Skeletal muscle tissue (tissue), 4 donors: Measurements from ENCODE around the gene RAB33B. TPM values are rescaled to one million over a fixed set of nuclear protein-coding genes. Genes with fewer than 3 reads are reported as not detected.
A peak's percentile ranks its signal among the peaks of the same experiment; 100 is the strongest.
"Not testable (repeated sequence)": the region's sequence is repeated elsewhere in the genome, so short reads cannot be mapped to it uniquely, and the experiment has no call there.

ENCODE experiments used
- H3K27ac ChIP-seq: one replicate; pipeline ENCODE4 v1.7.0; 2013; ENCODE audit warnings: mild to moderate bottlenecking, low read depth, low read length, inconsistent platforms
- H3K27me3 ChIP-seq, 3 donors: one replicate each; pipeline ENCODE4 v1.7.0; 2013; ENCODE audit warnings: low read length in 3 of 3; ENCODE audit not compliant: control insufficient read depth in 3 of 3, insufficient read depth in 3 of 3
- H3K36me3 ChIP-seq, 3 donors: one replicate each; pipeline ENCODE4 v1.7.0; 2013; ENCODE audit warnings: low read length in 3 of 3; ENCODE audit not compliant: control insufficient read depth in 3 of 3, insufficient read depth in 3 of 3
- H3K4me1 ChIP-seq, 3 donors: one replicate each; pipeline ENCODE4 v1.7.0; 2013; ENCODE audit warnings: low read length in 3 of 3, mild to moderate bottlenecking in 3 of 3; ENCODE audit not compliant: control insufficient read depth in 3 of 3, insufficient read depth in 3 of 3
- H3K4me3 ChIP-seq, 3 donors: one replicate each; pipeline ENCODE4 v1.7.0; 2013; ENCODE audit warnings: low read length in 3 of 3
- H3K9ac ChIP-seq, 3 donors: one replicate each; pipeline ENCODE4 v1.7.0; 2013; ENCODE audit warnings: low read length in 3 of 3, mild to moderate bottlenecking in 3 of 3, moderate library complexity in 2 of 3, low read depth in 1 of 3
- H3K9me3 ChIP-seq, 3 donors: one replicate each; pipeline ENCODE4 v1.7.0; 2013; ENCODE audit warnings: low read length in 3 of 3; ENCODE audit not compliant: control insufficient read depth in 3 of 3
- total RNA-seq: library from RNA; depleted of rRNA; stranded (reverse); fragments of >200 nt; gene quantifications from one replicate; pipeline ENCODE4 v1.2.3, GENCODE V29; 2014
- donor health status: Osteomylitis.

RAB33B gene
- total RNA-seq, 1 donor from 2014 or later, result 11.5 TPM

- Histone ChIP-seq H3K36me3 (no peaks in the 10 kb centered on the region), H3K27ac (no peak overlapping the region), H3K27me3 (no peaks in the 10 kb centered on the region), H3K9me3 (peaks cover 0 to 1% (median 0%) of the 10 kb centered on the region in 3 donors), H3K4me3 (no peak overlapping the region), H3K4me1 (no peaks in the 10 kb centered on the region), H3K9ac (no peak overlapping the region)
Observed at GRCh38 chr4:139443661-139444060, 10.3 kb upstream of the RAB33B start.

- H3K36me3 ChIP-seq, H3K27ac ChIP-seq, H3K27me3 ChIP-seq, H3K9me3 ChIP-seq, H3K4me1 ChIP-seq, H3K4me3 ChIP-seq, H3K9ac ChIP-seq: not testable (repeated sequence)
Observed at GRCh38 chr4:139444881-139445280, 9.0 kb upstream of the RAB33B start.

GRCh38 chr4:139447078-139447477, 6.8 kb upstream of the RAB33B start:
- H3K4me3 ChIP-seq, H3K9ac ChIP-seq, H3K27me3 ChIP-seq, H3K36me3 ChIP-seq, H3K27ac ChIP-seq, H3K4me1 ChIP-seq, H3K9me3 ChIP-seq: not testable (repeated sequence)

- Histone ChIP-seq H3K27me3 (no peaks in the 10 kb centered on the region), H3K9me3 (no peaks in the 10 kb centered on the region), H3K4me1 (peaks cover 16 to 25% (median 22%) of the 10 kb centered on the region in 3 donors), H3K27ac (no peak overlapping the region), H3K9ac (no peak overlapping the region), H3K4me3 (no peak overlapping the region), H3K36me3 (no peaks in the 10 kb centered on the region)
Observed at GRCh38 chr4:139450586-139450985, 3.3 kb upstream of the RAB33B start.

GRCh38 chr4:139451997-139452396, 1.9 kb upstream of the RAB33B start:
- H3K36me3 ChIP-seq, result no peaks in the 10 kb centered on the region
- no peak overlapping the region for H3K27ac ChIP-seq
- no peak overlapping the region for H3K4me3 ChIP-seq
- no peaks in the 10 kb centered on the region for H3K9me3 ChIP-seq
- H3K9ac ChIP-seq, result no peak overlapping the region
- H3K27me3 ChIP-seq, result no peaks in the 10 kb centered on the region
- peaks cover 16 to 28% (median 27%) of the 10 kb centered on the region in 3 donors for H3K4me1 ChIP-seq

GRCh38 chr4:139453041-139453370, 915 bp upstream of the RAB33B start:
- no peaks in the 10 kb centered on the region for H3K27me3 ChIP-seq
- no peaks in the 10 kb centered on the region for H3K9me3 ChIP-seq
- H3K4me3 ChIP-seq, result peak overlapping the region; percentile 93 to 98 (median 96)
- H3K27ac ChIP-seq, result peak overlapping the region; percentile 91
- H3K36me3 ChIP-seq, result no peaks in the 10 kb centered on the region
- peak overlapping the region; percentile 83 to 92 (median 88) for H3K9ac ChIP-seq
- peaks cover 16 to 28% (median 27%) of the 10 kb centered on the region in 3 donors for H3K4me1 ChIP-seq

GRCh38 chr4:139453371-139454110, 380 bp upstream of the RAB33B start:
- Histone ChIP-seq H3K36me3 (no peaks in the 10 kb centered on the region), H3K27me3 (no peaks in the 10 kb centered on the region), H3K9me3 (no peaks in the 10 kb centered on the region), H3K4me3 (peak overlapping the region; percentile 93 to 98 (median 96)), H3K9ac (peak overlapping the region; percentile 83 to 92 (median 88)), H3K27ac (peak overlapping the region; percentile 91), H3K4me1 (peaks cover 16 to 28% (median 27%) of the 10 kb centered on the region in 3 donors)

GRCh38 chr4:139455126-139455538, 1.2 kb downstream of the RAB33B start:
- no peak overlapping the region for H3K27ac ChIP-seq
- H3K36me3 ChIP-seq, result no peaks in the 10 kb centered on the region
- no peaks in the 10 kb centered on the region for H3K27me3 ChIP-seq
- no peaks in the 10 kb centered on the region for H3K9me3 ChIP-seq
- peak overlapping the region; percentile 93 to 98 (median 96) for H3K4me3 ChIP-seq
- peaks cover 16 to 28% (median 27%) of the 10 kb centered on the region in 3 donors for H3K4me1 ChIP-seq
- peak overlapping the region; percentile 83 to 98 (median 88) for H3K9ac ChIP-seq

- H3K9ac ChIP-seq, result no peak overlapping the region
- no peaks in the 10 kb centered on the region for H3K9me3 ChIP-seq
- H3K27ac ChIP-seq, result no peak overlapping the region
- H3K4me1 ChIP-seq, result peaks cover 16 to 27% (median 27%) of the 10 kb centered on the region in 3 donors
- H3K4me3 ChIP-seq, result no peak overlapping the region
- H3K27me3 ChIP-seq, result no peaks in the 10 kb centered on the region
- H3K36me3 ChIP-seq, result no peaks in the 10 kb centered on the region
Observed at GRCh38 chr4:139457318-139457717, 3.4 kb downstream of the RAB33B start.

GRCh38 chr4:139458543-139458942, 4.6 kb downstream of the RAB33B start:
- Histone ChIP-seq H3K9me3 (no peaks in the 10 kb centered on the region), H3K36me3 (no peaks in the 10 kb centered on the region), H3K4me1 (peaks cover 11 to 20% (median 18%) of the 10 kb centered on the region in 3 donors)

More at GRCh38 chr4:139458543-139458942, 4.6 kb downstream of the RAB33B start:
- Histone ChIP-seq H3K27me3 (no peaks in the 10 kb centered on the region), H3K4me3 (no peak overlapping the region), H3K9ac (no peak overlapping the region), H3K27ac (no peak overlapping the region)
